ENCODE data around the gene ODAD2.

GRCh38 chr10:27838901-27839300, 160.0 kb downstream of the ODAD2 start:
- TF ChIP-seq ATF2 (tag by site-specific recombination; IDR thresholded peaks at IDR 0.05; ENCODE audit: low read depth), result no peak
- TF ChIP-seq CTCF (tag by site-specific recombination; IDR thresholded peaks at IDR 0.05), result no peak
- no peak for TF ChIP-seq GLIS1 (tag by site-specific recombination; IDR thresholded peaks at IDR 0.05)
- TF ChIP-seq ZNF114 (tag by site-specific recombination; IDR thresholded peaks at IDR 0.05), result no peak
- TF ChIP-seq YY1 (tag by site-specific recombination; IDR thresholded peaks at IDR 0.05), result no peak
- no peak for TF ChIP-seq ZNF16 (tag by site-specific recombination; IDR thresholded peaks at IDR 0.05; ENCODE audit: low read depth)
- no peak for TF ChIP-seq SP2 (tag by site-specific recombination; IDR thresholded peaks at IDR 0.05)

Data from HEK293 (cell line).